Neural cell (in vitro differentiated cells): ENCODE results near the gene GRIPAP1.

Experiments
- CTCF ChIP-seq: fragments of 450-650 bp; IDR thresholded peaks from 2 replicates; pipeline ENCODE4 v1.5.1; 2014; ENCODE audit warnings: antibody characterized with exemption, mild to moderate bottlenecking, moderate library complexity; ENCODE audit not compliant: poor library complexity, severe bottlenecking
- EZH2 ChIP-seq: fragments of 200-600, 300-800 bp; shearing (Covaris generic), sonication (generic); IDR thresholded peaks from 2 replicates; pipeline ENCODE4 v1.6.1; 2014; ENCODE audit warnings: antibody characterized with exemption, low read length, borderline replicate concordance, mild to moderate bottlenecking; ENCODE audit not compliant: insufficient read depth, poor library complexity, severe bottlenecking
- MXI1 ChIP-seq: fragments of 450-650 bp; conservative IDR thresholded peaks from 2 replicates; pipeline ENCODE4 v1.6.1; 2014; ENCODE audit warnings: antibody characterized with exemption, mild to moderate bottlenecking; ENCODE audit not compliant: poor library complexity, severe bottlenecking
- POLR2AphosphoS5 ChIP-seq: IDR thresholded peaks from 2 replicates; pipeline ENCODE4 v1.6.1; 2012

DNA sequence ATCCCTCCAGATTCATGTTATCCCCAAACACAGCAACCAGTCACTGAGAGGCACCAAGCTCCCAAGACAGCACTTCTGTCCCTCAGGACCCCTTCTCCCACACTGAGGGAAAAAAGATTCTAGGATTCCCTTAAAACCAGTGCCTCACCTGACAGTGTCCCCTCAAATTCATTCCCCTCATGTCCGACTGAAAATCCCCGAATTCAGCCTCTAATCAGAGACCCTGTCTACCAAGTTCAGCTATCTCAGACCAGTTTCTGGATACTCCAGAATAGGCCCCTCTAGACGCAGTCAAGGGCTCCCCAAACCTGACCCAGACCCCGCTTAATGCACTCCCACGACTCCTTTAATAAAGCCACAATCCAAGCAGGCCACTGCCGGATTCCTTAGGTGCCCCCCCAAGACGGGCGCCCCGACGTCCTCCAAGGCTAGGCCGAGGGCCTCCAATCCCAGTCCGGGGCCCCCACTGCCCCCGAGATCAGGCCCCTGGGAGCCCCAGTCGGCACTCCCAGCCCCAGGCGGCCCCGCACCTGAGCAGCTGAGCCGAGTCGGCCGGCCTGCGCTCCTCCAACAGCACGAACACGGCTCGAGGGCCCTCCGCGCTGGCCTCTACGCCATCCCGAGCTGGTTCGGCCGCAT is 40.6 kb upstream of the GRIPAP1 start:
- no peak for TF ChIP-seq CTCF
- no peak for TF ChIP-seq POLR2AphosphoS5
- TF ChIP-seq EZH2, result no peak
- no peak for TF ChIP-seq MXI1
